Measurements from ENCODE around the gene INHA. TPM values are rescaled to one million over a fixed set of nuclear protein-coding genes. Genes with fewer than 3 reads are reported as not detected.

Gene INHA
- polyA plus RNA-seq, 1 experiment = 0.12 TPM

- DNase-seq (ENCODE audit: low read depth, low spot score) = no peak
- CTCF ChIA-PET = interaction anchor here (3.9 kb wide), 1 partner anchor 16 kb away, joined by 20 read pairs; no protein-coding TSS in a partner anchor
Observed at GRCh38 chr2:219575566-219576504, 3.7 kb downstream of the INHA start.

GRCh38 chr2:219576505-219577388, 4.6 kb downstream of the INHA start:
- no peak overlapping the region for H3K27ac ChIP-seq (ENCODE audit: low read depth, low read length)
- no peaks in the 10 kb centered on the region for H3K9me3 ChIP-seq (ENCODE audit: control insufficient read depth, insufficient read depth, low read length)
- POLR2A ChIA-PET = no interaction called here
- H3K27me3 ChIP-seq (ENCODE audit: control insufficient read depth, insufficient read depth, low read length) = peaks cover 36% of the 10 kb centered on the region
- CTCF ChIA-PET = interaction anchor here (1.1 to 3.9 kb wide), 2 partner anchors 17 to 113 kb away, joined by 3 to 20 read pairs; no protein-coding TSS in a partner anchor
- TF ChIP-seq CTCF (IDR thresholded peaks at IDR 0.05; ENCODE audit: low read depth, low read length) = no peak
- DNase-seq (ENCODE audit: low read depth, low spot score) = no peak
- H3K4me3 ChIP-seq (ENCODE audit: low read depth, low read length) = no peak overlapping the region

More at GRCh38 chr2:219575566-219576504, 3.7 kb downstream of the INHA start:
- no peaks in the 10 kb centered on the region for H3K9me3 ChIP-seq (ENCODE audit: control insufficient read depth, insufficient read depth, low read length)
- no peak for TF ChIP-seq CTCF (IDR thresholded peaks at IDR 0.05; ENCODE audit: low read depth, low read length)
- peaks cover 36% of the 10 kb centered on the region for H3K27me3 ChIP-seq (ENCODE audit: control insufficient read depth, insufficient read depth, low read length)
- H3K4me3 ChIP-seq (ENCODE audit: low read depth, low read length) = no peak overlapping the region
- POLR2A ChIA-PET = no interaction called here
- H3K27ac ChIP-seq (ENCODE audit: low read depth, low read length) = no peak overlapping the region

- no peak for DNase-seq (ENCODE audit: low read depth, low spot score)
- Histone ChIP-seq H3K9me3 (ENCODE audit: control insufficient read depth, insufficient read depth, low read length) (no peaks in the 10 kb centered on the region), H3K4me3 (ENCODE audit: low read depth, low read length) (no peak overlapping the region), H3K27me3 (ENCODE audit: control insufficient read depth, insufficient read depth, low read length) (peaks cover 34% of the 10 kb centered on the region), H3K27ac (ENCODE audit: low read depth, low read length) (no peak overlapping the region)
- TF ChIP-seq CTCF (IDR thresholded peaks at IDR 0.05; ENCODE audit: low read depth, low read length) = no peak
- POLR2A ChIA-PET = no interaction called here
- CTCF ChIA-PET = no interaction called here
Observed at GRCh38 chr2:219578811-219579613, 6.9 kb downstream of the INHA start.

- no peak overlapping the region for H3K27ac ChIP-seq (ENCODE audit: low read depth, low read length)
- no peak for TF ChIP-seq CTCF (IDR thresholded peaks at IDR 0.05; ENCODE audit: low read depth, low read length)
Observed at GRCh38 chr2:219581346-219581745, 9.2 kb downstream of the INHA start.

More at GRCh38 chr2:219581346-219581745, 9.2 kb downstream of the INHA start:
- CTCF ChIA-PET = interaction anchor here (1.6 kb wide), 1 partner anchor 21 kb away, joined by 3 read pairs; no protein-coding TSS in a partner anchor
- DNase-seq (ENCODE audit: low read depth, low spot score) = no peak
- POLR2A ChIA-PET = no interaction called here
- Histone ChIP-seq H3K27me3 (ENCODE audit: control insufficient read depth, insufficient read depth, low read length) (peaks cover 26% of the 10 kb centered on the region), H3K9me3 (ENCODE audit: control insufficient read depth, insufficient read depth, low read length) (no peaks in the 10 kb centered on the region), H3K4me3 (ENCODE audit: low read depth, low read length) (no peak overlapping the region)
